ENCODE data around the gene DDR2.
"Not testable (repeated sequence)": the region's sequence is repeated elsewhere in the genome, so short reads cannot be mapped to it uniquely, and the experiment has no call there.

Gene DDR2

GRCh38 chr1:162722036-162722435 is 89.8 kb downstream of the DDR2 start:
- no peak for DNase-seq (ENCODE audit: low read depth in 2 of 2)

DNA sequence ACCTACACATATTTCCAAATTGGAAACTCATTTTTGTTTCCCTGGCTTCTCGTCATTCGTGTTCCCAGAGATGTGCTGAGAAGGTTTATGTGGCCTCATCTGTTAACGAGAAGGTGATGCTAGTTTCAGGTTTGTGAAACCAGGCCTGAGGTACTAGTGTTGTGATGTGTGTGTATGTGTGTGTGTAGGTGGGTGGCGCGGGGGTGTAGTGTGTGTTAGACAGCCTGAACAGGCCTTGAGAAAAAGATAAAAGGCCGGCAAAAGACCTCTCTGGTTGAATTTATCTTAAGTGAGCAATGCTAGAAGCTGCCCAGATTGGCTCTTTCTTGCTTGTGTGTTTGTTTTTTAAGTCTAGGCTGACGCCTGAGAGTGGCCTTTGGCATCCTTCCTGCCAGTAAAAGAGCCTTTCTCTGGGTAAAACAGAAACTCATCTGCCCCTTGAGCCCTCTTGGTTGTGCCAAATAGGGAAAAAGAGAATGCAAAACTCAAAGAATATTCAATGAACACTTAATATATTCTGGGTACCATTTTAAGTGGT is 92.4 kb downstream of the DDR2 start:
- DNase-seq (ENCODE audit: low read depth in 2 of 2), result no peak

DNA sequence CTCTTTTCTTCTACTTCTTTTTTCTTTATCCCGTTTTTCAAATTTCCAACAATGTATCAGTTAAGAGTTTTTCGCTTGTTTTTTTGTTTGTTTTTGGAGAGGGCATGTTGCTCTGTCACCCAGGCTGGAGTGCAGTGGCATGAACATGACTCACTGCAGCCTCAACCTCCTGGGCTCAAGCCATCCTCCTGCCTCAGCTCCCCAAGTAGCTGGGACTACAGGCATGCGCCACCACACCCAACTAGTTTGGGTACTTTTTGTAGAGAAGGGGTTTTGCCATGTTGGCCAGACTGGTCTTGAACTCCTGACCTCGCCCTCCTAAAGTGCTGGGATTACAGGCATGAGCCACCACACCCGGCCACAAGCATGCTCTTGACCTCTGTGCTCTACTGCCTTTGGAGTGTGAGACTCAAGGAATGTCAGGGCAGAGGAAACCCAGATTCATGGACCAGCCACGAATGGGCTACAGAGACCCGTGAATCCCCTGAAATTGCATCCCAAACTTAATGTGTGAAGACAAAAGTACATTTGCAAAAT is 93.1 kb downstream of the DDR2 start:
- DNase-seq (ENCODE audit: low read depth in 2 of 2), result no peak

DNA sequence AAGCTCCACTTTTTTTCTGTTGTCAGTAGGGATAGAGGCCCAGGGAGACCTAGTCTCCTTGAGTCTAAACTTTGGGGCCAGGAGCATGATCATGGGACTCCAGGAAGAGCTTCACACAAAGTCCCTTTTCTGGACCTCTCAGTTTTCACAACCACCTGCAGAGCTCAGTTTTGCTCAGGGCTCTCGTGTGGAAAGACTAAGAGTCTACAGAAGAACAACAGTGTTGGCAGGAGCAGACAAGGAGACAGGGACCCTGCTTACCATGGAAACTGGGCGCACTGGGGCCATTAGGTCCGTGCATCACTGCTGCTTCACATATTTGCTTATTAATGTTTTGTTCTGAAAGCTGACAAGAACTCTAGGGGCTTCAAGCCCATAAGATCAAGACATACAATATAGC is 94.3 kb downstream of the DDR2 start:
- no peak for DNase-seq (ENCODE audit: low read depth in 2 of 2)

DNA sequence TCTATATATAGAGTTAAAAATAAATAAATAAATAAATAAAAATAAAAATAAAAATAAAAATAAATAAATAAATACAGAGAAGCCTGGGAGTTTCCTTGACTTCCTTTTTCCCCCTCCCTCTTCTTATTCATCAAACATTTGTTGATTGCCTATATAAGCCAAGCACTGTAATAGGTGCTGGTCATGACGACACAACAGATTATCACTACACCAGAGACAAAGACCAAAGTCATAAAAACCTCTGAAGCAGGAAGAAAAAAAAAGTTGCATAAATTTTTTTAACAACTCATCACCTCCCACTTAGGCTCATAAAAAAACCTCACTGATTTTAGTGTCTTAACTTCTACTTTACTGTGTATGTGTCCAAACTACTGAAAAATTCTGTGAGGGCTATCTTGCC is 95.2 kb downstream of the DDR2 start:
- not testable (repeated sequence) for DNase-seq (ENCODE audit: low read depth in 2 of 2)

- DNase-seq (ENCODE audit: low read depth in 2 of 2), result no peak
Observed at GRCh38 chr1:162728573-162728972, 96.3 kb downstream of the DDR2 start.

GRCh38 chr1:162729195-162729774 is 97.0 kb downstream of the DDR2 start:
- DNase-seq (ENCODE audit: low read depth in 2 of 2), result not testable (repeated sequence)

GRCh38 chr1:162732094-162732493 is 99.8 kb downstream of the DDR2 start:
- DNase-seq (ENCODE audit: low read depth in 2 of 2), result no peak

- no peak for DNase-seq (ENCODE audit: low read depth in 2 of 2)
Observed at GRCh38 chr1:162732566-162733335, 100.5 kb downstream of the DDR2 start.

GRCh38 chr1:162733336-162733590 is 101.0 kb downstream of the DDR2 start:
- DNase-seq (ENCODE audit: low read depth in 2 of 2), result no peak

DNA sequence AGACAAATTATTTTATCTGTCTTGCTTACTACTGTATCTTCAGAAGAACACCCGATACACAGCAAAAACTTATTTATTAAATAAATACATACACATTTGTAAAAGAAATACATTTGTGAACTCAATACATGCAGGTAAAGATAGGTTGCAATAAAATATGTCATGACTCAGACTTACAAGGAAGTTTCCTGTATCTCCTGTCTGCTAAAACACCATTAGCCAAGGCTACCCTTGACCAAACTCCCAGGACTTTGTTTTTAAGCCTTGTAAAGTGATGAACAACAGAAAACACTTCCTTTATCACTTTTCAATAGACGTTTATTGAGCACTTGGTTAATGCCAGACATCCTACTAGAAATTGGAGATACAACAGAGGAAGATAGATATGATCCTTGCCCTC is 101.8 kb downstream of the DDR2 start:
- DNase-seq (ENCODE audit: low read depth in 2 of 2), result no peak

GRCh38 chr1:162736184-162736583 is 103.9 kb downstream of the DDR2 start:
- no peak for DNase-seq (ENCODE audit: low read depth in 2 of 2)

DNA sequence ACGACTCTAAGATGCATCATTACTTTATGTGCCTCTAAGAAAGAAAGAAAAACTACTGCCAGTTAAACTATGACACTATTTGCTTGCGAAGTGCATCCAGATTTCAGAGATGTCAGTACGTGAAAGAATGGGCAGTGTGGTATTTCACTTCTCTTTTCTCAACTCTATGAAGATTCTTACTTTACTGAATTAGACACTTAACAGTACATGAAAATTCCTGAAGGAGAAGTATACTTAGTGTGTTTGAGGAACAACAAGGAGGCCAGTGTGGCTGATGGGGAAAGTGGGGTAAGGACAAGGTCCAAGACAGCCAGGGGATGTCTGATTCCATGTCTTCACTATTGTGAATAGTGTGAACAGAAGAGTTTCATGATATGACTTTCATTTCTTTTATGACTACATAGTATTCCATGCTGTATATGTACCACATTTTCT is 104.4 kb downstream of the DDR2 start:
- DNase-seq (ENCODE audit: low read depth in 2 of 2), result no peak

DNA sequence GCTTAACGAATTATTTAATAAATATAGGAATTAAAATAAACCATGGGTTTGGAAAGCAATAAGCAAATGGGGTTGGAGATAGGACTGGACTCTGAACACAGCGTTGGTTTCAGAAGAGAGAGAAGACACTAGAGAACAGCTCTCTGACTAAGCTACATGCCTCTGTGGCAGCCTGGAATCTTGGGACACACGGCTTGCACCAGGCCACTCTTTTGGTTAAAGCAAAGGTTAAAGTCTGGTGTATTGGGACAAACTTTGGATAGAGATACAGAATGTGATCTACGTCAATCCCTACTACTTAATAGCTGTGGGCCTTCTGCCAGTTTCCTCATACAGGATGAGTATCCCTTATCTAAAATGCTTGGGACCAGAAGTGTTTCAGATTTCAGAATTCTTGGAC is 108.5 kb downstream of the DDR2 start:
- no peak for DNase-seq (ENCODE audit: low read depth in 2 of 2)

- no peak for DNase-seq (ENCODE audit: low read depth in 2 of 2)
Observed at GRCh38 chr1:162741574-162741973, 109.3 kb downstream of the DDR2 start.

DNA sequence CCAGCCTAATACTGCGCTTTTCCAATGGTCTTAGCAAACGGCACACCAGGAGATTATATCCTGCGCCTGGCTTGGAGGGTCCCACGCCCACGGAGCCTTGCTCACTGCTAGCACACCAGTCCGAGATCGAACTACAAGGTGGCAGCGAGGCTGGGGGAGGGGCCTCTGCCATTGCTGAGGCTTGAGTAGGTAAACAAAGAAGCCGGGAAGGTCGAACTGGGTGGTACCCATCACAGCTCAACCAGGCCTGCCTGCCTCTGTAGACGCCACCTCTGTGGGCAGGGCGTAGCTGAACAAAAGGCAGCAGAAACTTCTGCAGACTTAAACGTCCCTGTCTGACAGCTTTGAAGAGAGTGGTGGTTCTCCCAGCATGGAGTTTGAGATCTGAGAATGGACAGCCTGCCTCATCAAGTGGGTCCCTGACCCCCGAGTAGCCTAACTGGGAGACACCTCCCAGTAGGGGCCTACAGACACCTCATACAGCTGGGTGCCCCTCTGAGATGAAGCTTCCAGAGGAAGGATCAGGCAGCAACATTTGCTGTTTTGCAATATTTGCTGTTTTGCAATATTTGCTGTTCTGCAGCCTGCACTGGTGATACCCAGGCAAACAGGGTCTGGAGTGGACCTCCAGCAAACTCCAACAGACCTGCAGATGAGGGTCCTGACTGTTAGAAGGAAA is 114.1 kb downstream of the DDR2 start:
- not testable (repeated sequence) for DNase-seq (ENCODE audit: low read depth in 2 of 2)

DNA sequence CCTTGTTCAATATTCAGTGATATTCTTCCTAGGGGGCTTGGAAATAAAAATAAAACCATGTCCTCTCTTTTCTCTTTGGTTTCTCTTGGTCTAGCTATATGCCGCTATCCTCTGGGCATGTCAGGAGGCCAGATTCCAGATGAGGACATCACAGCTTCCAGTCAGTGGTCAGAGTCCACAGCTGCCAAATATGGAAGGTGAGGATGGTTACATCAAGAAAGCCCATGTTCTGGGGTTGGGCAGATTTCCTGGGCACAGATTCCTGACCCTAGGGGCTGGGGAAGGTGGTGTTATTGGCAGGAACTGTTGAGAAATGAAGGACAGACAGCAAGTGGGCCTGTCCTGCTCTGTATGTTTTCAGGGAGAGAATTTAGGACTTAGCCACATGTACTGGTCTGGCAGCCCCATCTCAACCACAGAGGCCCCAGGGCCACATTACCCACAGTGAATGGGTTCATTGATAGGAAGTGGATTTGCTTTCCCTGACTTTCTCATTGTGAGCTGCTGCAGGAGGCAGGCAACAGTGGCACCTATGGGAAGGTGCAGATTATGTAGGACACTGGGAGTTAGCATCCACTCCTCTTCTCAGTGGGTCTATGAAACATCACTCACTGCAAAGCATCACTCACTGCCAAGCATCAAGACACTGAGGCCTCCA is 120.9 kb downstream of the DDR2 start:
- no peak for DNase-seq (ENCODE audit: low read depth in 2 of 2)

DNA sequence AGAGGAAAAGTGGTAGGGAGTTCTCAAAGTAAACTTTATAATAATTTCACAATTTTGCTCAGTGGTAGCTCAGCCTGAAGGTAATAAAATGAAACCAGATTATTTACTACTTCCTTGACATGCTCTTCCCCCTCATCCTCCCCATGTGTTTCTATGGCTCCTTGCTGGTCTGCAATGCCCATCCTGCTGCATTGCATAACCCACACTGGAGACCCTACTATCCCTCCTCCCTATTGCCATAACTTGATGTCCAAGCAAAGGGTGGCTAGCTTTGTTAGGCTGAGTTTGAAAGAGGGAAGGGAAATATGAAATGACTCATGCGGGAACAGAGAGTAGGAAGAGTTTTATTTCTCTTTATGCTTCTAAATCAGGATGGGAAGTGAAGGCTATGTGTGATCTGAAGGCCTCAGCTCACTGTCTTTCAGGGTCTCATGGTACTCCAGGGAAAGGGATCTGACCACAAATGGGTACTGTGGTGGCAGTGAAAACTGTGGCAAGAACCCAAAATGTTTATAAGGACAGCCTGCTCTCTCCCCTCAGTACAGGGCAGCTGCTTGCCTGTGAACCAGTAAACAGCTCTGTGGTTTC is 121.8 kb downstream of the DDR2 start:
- DNase-seq (ENCODE audit: low read depth in 2 of 2), result no peak

DNA sequence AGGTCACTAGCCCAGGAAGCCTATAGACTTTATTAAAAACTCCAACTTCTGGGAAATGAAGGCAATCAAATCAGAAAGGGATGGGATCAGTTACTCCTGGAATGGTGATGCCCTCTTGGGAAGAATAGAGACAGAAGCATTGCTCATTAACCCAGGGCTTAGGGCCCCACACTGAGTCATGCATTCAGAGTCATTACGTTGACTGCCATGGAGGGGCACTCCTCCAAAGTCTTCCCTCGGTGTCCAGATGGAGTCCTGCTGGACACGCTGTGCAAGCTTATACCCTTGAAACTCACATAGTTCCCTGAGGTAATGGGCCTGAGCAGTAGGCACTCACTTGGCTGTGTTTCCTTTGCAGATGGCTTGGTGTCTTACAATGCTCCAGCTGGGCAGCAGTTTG is 123.0 kb downstream of the DDR2 start:
- DNase-seq (ENCODE audit: low read depth in 2 of 2), result no peak

DNA sequence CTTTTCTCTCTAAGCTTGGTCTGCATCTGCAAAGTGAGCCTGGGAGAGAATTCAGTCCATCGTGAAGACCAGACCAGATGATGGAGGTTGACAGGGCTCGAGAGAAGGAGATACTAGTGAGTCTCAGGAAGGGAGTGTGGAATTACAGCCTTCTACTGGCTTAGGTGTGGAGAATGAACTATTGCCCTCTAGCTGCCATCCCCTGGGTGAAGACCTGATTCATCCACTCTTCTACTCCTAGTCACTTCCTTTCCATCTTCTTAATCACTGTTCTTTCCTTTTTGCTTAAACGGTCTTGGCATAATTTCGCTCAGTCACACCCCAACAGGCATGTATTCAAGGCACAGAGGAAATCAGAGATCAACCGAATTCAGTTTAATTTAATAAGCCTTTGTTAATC is 124.3 kb downstream of the DDR2 start:
- no peak for DNase-seq (ENCODE audit: low read depth in 2 of 2)

DNA sequence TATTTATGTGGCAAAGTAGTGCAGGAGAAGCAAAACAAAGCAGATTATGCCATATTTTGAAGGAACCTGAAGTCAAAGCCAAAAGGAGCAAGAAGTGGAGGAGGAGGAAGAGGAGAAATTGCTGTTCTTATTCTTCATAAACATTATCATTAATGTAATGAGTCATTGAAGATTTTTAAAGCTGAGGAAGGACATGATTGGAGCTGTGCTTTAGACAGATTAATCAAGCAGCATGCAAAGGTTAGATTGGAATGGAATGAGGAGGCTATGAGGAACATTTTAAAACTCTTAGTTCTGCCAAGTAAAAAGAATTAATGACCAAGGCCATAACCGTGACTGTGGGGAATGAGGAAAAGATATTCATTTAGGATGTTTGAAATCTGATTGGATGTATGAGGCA is 125.2 kb downstream of the DDR2 start:
- DNase-seq (ENCODE audit: low read depth in 2 of 2), result no peak

DNA sequence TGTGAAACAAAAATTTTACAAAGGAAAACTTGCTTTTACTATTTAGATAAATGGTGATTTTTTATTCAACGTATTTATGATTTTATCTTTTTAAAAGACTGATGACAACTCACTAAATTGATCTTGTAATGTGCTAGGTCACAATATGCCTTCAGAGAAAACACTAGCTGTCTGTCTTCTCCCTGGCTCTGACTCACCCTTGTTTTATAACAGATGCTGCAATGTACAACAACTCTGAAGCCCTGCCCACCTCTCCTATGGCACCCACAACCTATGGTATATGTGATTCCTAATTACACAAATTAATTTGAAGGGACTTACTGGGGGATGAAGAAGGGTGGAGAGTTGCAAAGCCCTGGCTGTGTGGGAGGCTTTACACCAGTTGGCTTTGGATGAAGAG is 133.5 kb downstream of the DDR2 start:
- DNase-seq (ENCODE audit: low read depth in 2 of 2), result no peak
